ENCODE measurements around the gene TTC13. TPM values are rescaled to one million over a fixed set of nuclear protein-coding genes. Genes with fewer than 3 reads are reported as not detected.

TTC13 gene
- total and polyA plus RNA-seq, 11 donors: 3.7 to 9.6 (median 6.9) TPM

DNA sequence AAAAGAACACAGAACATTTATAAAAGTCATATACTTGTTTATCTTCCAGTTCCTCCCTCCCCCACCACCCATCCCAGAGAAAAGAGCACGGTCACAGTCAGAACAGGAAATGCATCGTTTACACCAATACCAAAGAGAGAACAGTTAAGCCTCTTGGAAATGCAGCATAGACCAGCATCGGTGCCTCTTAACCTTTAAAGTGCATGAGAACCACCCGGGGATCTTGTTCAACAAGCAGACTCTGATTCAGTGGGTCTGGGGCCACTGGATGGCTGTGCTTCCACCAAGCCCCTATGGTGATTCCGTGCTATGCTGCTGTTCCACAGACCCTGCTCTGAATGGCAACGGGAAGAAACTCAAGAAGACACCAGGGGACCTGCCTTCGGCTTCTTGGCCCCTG, 42.2 kb upstream of the TTC13 start:
- peaks cover 0 to 13% (median 0%) of the 10 kb centered on the region in 9 donors for H3K36me3 ChIP-seq
- no peaks in the 10 kb centered on the region for H3K27me3 ChIP-seq
- ATAC-seq (peak in 1 of 4 donors; percentile 36), DNase-seq (no peak)
- H3K9me3 ChIP-seq: no peaks in the 10 kb centered on the region
- peaks cover 0 to 22% (median 6%) of the 10 kb centered on the region in 12 donors for H3K4me1 ChIP-seq
- WGBS, 4 donors: 51 to 53% (median 51%) methylated on average over 7 of the region's 7 CpGs
- peak overlapping the region; percentile 11 to 82 (median 46) for H3K27ac ChIP-seq
- TF ChIP-seq POLR2A (IDR thresholded peaks at IDR 0.05) (no peak), CTCF (IDR thresholded peaks at IDR 0.05) (no peak)
- H3K4me3 ChIP-seq: no peak overlapping the region
- intact Hi-C loops (cut with DNase I): loop anchor here in 1 of 10 donors (10.0 kb wide), 1 partner anchor 54 kb away; no protein-coding TSS in a partner anchor

GRCh38 chr1:231020139-231020601, 41.5 kb upstream of the TTC13 start:
- DNase-seq: no peak
- TF ChIP-seq POLR2A (IDR thresholded peaks at IDR 0.05) (no peak), CTCF (IDR thresholded peaks at IDR 0.05) (no peak)
- peak in 3 of 4 donors; percentile 35 to 72 (median 49) for ATAC-seq
- Histone ChIP-seq H3K36me3 (peaks cover 0 to 14% (median 0%) of the 10 kb centered on the region in 9 donors), H3K27ac (peak overlapping the region in 9 of 12 donors; percentile 11 to 82 (median 39)), H3K9me3 (no peaks in the 10 kb centered on the region), H3K4me1 (peaks cover 0 to 22% (median 6%) of the 10 kb centered on the region in 12 donors), H3K27me3 (no peaks in the 10 kb centered on the region), H3K4me3 (peak overlapping the region in 1 of 12 donors; percentile 6)
- intact Hi-C loops (cut with DNase I): loop anchor here in 1 of 10 donors (10.0 kb wide), 1 partner anchor 55 kb away; no protein-coding TSS in a partner anchor
- WGBS, 4 donors: 70 to 74% (median 73%) methylated on average over 13 to 14 of the region's 14 CpGs

GRCh38 chr1:231019711-231020110, 41.0 kb upstream of the TTC13 start:
- no peaks in the 10 kb centered on the region for H3K27me3 ChIP-seq

More at GRCh38 chr1:231019711-231020110, 41.0 kb upstream of the TTC13 start:
- Histone ChIP-seq H3K4me3 (no peak overlapping the region), H3K9me3 (no peaks in the 10 kb centered on the region), H3K36me3 (peaks cover 0 to 14% (median 0%) of the 10 kb centered on the region in 9 donors), H3K27ac (peak overlapping the region in 4 of 12 donors; percentile 16 to 82 (median 48)), H3K4me1 (peaks cover 0 to 22% (median 6%) of the 10 kb centered on the region in 12 donors)
- DNase-seq (no peak), ATAC-seq (no peak)
- no peak for TF ChIP-seq CTCF (IDR thresholded peaks at IDR 0.05)
- no peak for TF ChIP-seq POLR2A (IDR thresholded peaks at IDR 0.05)
- intact Hi-C loops (cut with DNase I): loop anchor here in 2 of 10 donors (10.0 kb wide), 2 partner anchors 55 to 195 kb away; no protein-coding TSS in a partner anchor
- 84 to 93% (median 91%) methylated on average over 11 to 14 of the region's 14 CpGs for WGBS, 4 donors
